Kidney (tissue), 14 donors: ENCODE results near the gene MACROD2. TPM values are rescaled to one million over a fixed set of nuclear protein-coding genes. Genes with fewer than 3 reads are reported as not detected.

ENCODE experiments used
- DNase-seq, 5 donors: peaks; one replicate each; pipeline ENCODE4 v3.0.0-alpha.2; 2013 to 2020
- FAIRE-seq: peaks from 2 replicates; lab custom pipeline; 2012; peaks lifted over from hg19 to GRCh38; lab: Jason Lieb, UNC
- H3K27ac ChIP-seq, 2 donors: one replicate each; pipeline ENCODE4 v1.7.0; 2013; ENCODE audit warnings: low read depth in 2 of 2, low read length in 2 of 2, inconsistent platforms in 1 of 2
- H3K27me3 ChIP-seq: one replicate; pipeline ENCODE4 v1.7.1; 2013; ENCODE audit warnings: low read length, inconsistent platforms; ENCODE audit not compliant: control insufficient read depth, insufficient read depth
- H3K36me3 ChIP-seq, 3 donors: one replicate each; pipeline versions ENCODE4 v1.7.0 to v1.7.1; 2013; ENCODE audit warnings: low read length in 3 of 3, control low read depth in 1 of 3, inconsistent platforms in 1 of 3; ENCODE audit not compliant: insufficient read depth in 3 of 3, control insufficient read depth in 2 of 3
- H3K4me1 ChIP-seq, 3 donors: one replicate each; pipeline versions ENCODE4 v1.7.0 to v1.7.1; 2013; ENCODE audit warnings: low read length in 3 of 3, inconsistent platforms in 1 of 3, low read depth in 1 of 3; ENCODE audit not compliant: control insufficient read depth in 2 of 3, insufficient read depth in 2 of 3
- H3K4me3 ChIP-seq, 3 donors: one replicate each; pipeline versions ENCODE4 v1.7.0 to v1.8.1; 2013; ENCODE audit warnings: low read length in 3 of 3, control low read depth in 1 of 3, inconsistent platforms in 1 of 3
- H3K9ac ChIP-seq, 3 donors: one replicate each; pipeline versions ENCODE4 v1.7.0 to v1.7.1; 2013; ENCODE audit warnings: low read length in 3 of 3, control low read depth in 1 of 3, inconsistent platforms in 1 of 3
- H3K9me3 ChIP-seq, 3 donors: one replicate each; pipeline versions ENCODE4 v1.7.0 to v1.7.1; 2013; ENCODE audit warnings: low read length in 3 of 3, control low read depth in 1 of 3, inconsistent platforms in 1 of 3; ENCODE audit not compliant: control insufficient read depth in 2 of 3, insufficient read depth in 1 of 3
- CTCF ChIP-seq: IDR thresholded peaks from 3 replicates; pipeline ENCODE4 v1.5.1; 2012; ENCODE audit warnings: mild to moderate bottlenecking, moderate library complexity, borderline replicate concordance; ENCODE audit not compliant: insufficient read depth; ENCODE audit errors: extremely low read depth
- intact Hi-C: fragments of 100-400 bp; cut with DNase I; formaldehyde crosslinking; loops from one replicate; pipeline ENCODE4 v1.11.1; 2022
- polyA plus RNA-seq: library from polyadenylated mRNA; stranded (reverse); fragments of 350-450 nt; fragmentation: Illumina TruSeq; extraction: RNeasy Lipid Tissue Mini Kit (QIAGEN cat#74804); gene quantifications from one replicate; pipeline ENCODE4 v1.2.3, GENCODE V29; 2014; ENCODE audit warnings: low read depth, low replicate concordance; ENCODE audit not compliant: insufficient read depth
- total RNA-seq: library from RNA; stranded (reverse); fragmentation: NEBNext Ultra II Directional; extraction: Animal tissue kit (Norgen Biotek cat#: 25700); gene quantifications from one replicate; pipeline ENCODE4 v1.2.1, GENCODE V29; 2021
- donor health status: control.
- donor health status: control.
- donor health status: control.
- donor health status: control.
- donor health status: control.
- donor health status: DM: yes; HTN: yes; CAD: no.
- donor health status: Normal renal cell carcinoma (clear cell type).

The MACROD2 gene
- total and polyA plus RNA-seq, 2 donors from 2014 or later, result 3.0 to 10.0 TPM

- TF ChIP-seq CTCF, result no peak
Measured at GRCh38 chr20:14064921-14065320, 69.6 kb downstream of the MACROD2 start.

GRCh38 chr20:14065774-14066173 is 70.5 kb downstream of the MACROD2 start:
- Histone ChIP-seq H3K27me3 (no peaks in the 10 kb centered on the region), H3K4me3 (no peak overlapping the region), H3K9me3 (no peaks in the 10 kb centered on the region), H3K27ac (no peak overlapping the region), H3K4me1 (no peaks in the 10 kb centered on the region), H3K9ac (no peak overlapping the region), H3K36me3 (no peaks in the 10 kb centered on the region)
- FAIRE-seq (no peak), DNase-seq (no peak)
- intact Hi-C loops, result no loop called here
- no peak for TF ChIP-seq CTCF

More at GRCh38 chr20:14064921-14065320, 69.6 kb downstream of the MACROD2 start:
- no peaks in the 10 kb centered on the region for H3K27me3 ChIP-seq
- no peaks in the 10 kb centered on the region for H3K9me3 ChIP-seq
- DNase-seq (no peak), FAIRE-seq (no peak)
- H3K4me3 ChIP-seq, result no peak overlapping the region
- H3K27ac ChIP-seq, result no peak overlapping the region
- no peak overlapping the region for H3K9ac ChIP-seq
- H3K4me1 ChIP-seq, result no peaks in the 10 kb centered on the region
- no peaks in the 10 kb centered on the region for H3K36me3 ChIP-seq
- intact Hi-C loops, result no loop called here

GRCh38 chr20:14067603-14068002 is 72.3 kb downstream of the MACROD2 start:
- FAIRE-seq (no peak), DNase-seq (no peak)
- no peak overlapping the region for H3K4me3 ChIP-seq
- H3K9ac ChIP-seq, result no peak overlapping the region
- no peaks in the 10 kb centered on the region for H3K4me1 ChIP-seq
- H3K27me3 ChIP-seq, result no peaks in the 10 kb centered on the region
- TF ChIP-seq CTCF, result no peak
- intact Hi-C loops, result no loop called here
- H3K9me3 ChIP-seq, result no peaks in the 10 kb centered on the region
- no peak overlapping the region for H3K27ac ChIP-seq
- no peaks in the 10 kb centered on the region for H3K36me3 ChIP-seq

GRCh38 chr20:14069796-14070195 is 74.5 kb downstream of the MACROD2 start:
- Histone ChIP-seq H3K4me3 (no peak overlapping the region), H3K27ac (no peak overlapping the region), H3K4me1 (no peaks in the 10 kb centered on the region), H3K36me3 (no peaks in the 10 kb centered on the region), H3K27me3 (no peaks in the 10 kb centered on the region), H3K9me3 (no peaks in the 10 kb centered on the region), H3K9ac (no peak overlapping the region)
- DNase-seq, result no peak
- intact Hi-C loops, result no loop called here
- TF ChIP-seq CTCF, result no peak
- no peak for FAIRE-seq
